HCT116 (cell line): ENCODE measurements around the gene ENDOG. TPM values are rescaled to one million over a fixed set of nuclear protein-coding genes. Genes with fewer than 3 reads are reported as not detected.

Experiments
- ATAC-seq: fragments of 200-7000 bp; cut with Tn5 transposase; 2 replicates; pipeline ENCODE4 v1.9.1; 2020; ENCODE audit warnings: mild to moderate bottlenecking, moderate library complexity
- BruUV-seq: library from RNA; stranded (reverse); fragments of 400-500 nt; replicated peaks from 2 replicates; lab custom pipeline; 2021; lab: Mats Ljungman, UMichigan
- CTCF ChIA-PET: fragments of 300-600 bp; sonication (Branson Sonifier 250); formaldehyde crosslinking; loops from one replicate; lab custom pipeline; 2021; ENCODE audit warnings: antibody characterized with exemption; lab: Charles Lee
- POLR2A ChIA-PET: fragments of 300-600, 350-600 bp; sonication (Branson Sonifier 250); formaldehyde crosslinking; loops from one replicate; lab custom pipeline; 2021; ENCODE audit warnings: antibody characterized with exemption; lab: Charles Lee
- RAD21 ChIA-PET, 2 experiments: fragments of 300-600 bp; sonication (Branson Sonifier 250); formaldehyde crosslinking; loops; one replicate each; lab custom pipeline; 2023; ENCODE audit warnings: low total read pairs in 2 of 2; ENCODE audit not compliant: uncharacterized antibody in 2 of 2, unreplicated experiment in 2 of 2, low non-redundant PET in 1 of 2; lab: Charles Lee
- DNase-seq: peaks from one replicate; pipeline ENCODE4 v3.0.0-alpha.2; 2010; ENCODE audit warnings: low read depth, low spot score
- H2AFZ ChIP-seq: fragments of 200-600 bp; shearing (Covaris generic), sonication (generic); 2 replicates; pipeline ENCODE4 v1.6.1; 2017; ENCODE audit warnings: low read depth, mixed run types, mixed read lengths, antibody characterized with exemption, low read length; ENCODE audit not compliant: poor library complexity, severe bottlenecking
- H3K27ac ChIP-seq: 2 replicates; pipeline ENCODE4 v1.5.1; 2012; ENCODE audit warnings: low read depth, low read length
- H3K27me3 ChIP-seq: fragments of 200-600 bp; sonication (generic); 2 replicates; pipeline ENCODE4 v1.6.1; 2016; ENCODE audit warnings: mixed run types, low read length, mixed read lengths; ENCODE audit not compliant: insufficient read depth
- H3K36me3 ChIP-seq, 2 experiments: fragments of 200-500 bp in 1 of 2; fragments of 200-600 bp in 1 of 2; sonication (Bioruptor generic) in 1 of 2; sonication (generic) in 1 of 2; 2 replicates each; pipeline versions ENCODE4 v1.5.1 to v1.6.1; 2014 to 2016; ENCODE audit warnings: low read length in 2 of 2, inconsistent platforms in 1 of 2, mixed read lengths in 1 of 2, mixed run types in 1 of 2; ENCODE audit not compliant: insufficient read depth in 2 of 2, control insufficient read depth in 1 of 2
- H3K4me1 ChIP-seq, 2 experiments: fragments of 200-600 bp in 1 of 2; sonication (generic) in 1 of 2; 2 replicates each; pipeline versions ENCODE4 v1.5.1 to v1.6.1; 2012 to 2017; ENCODE audit warnings: low read length in 2 of 2, inconsistent platforms in 1 of 2, mild to moderate bottlenecking in 1 of 2, mixed read lengths in 1 of 2, mixed run types in 1 of 2, moderate library complexity in 1 of 2; ENCODE audit not compliant: insufficient read depth in 2 of 2, control insufficient read depth in 1 of 2
- H3K4me2 ChIP-seq: fragments of 200-600 bp; sonication (generic); 2 replicates; pipeline ENCODE4 v1.6.1; 2017; ENCODE audit warnings: mixed run types, low read length, mixed read lengths
- H3K4me3 ChIP-seq, 2 experiments: fragments of 200-600 bp in 1 of 2; sonication (generic) in 1 of 2; replicated peaks in 1 of 2; 2 replicates each; pipeline ENCODE4 v1.5.1; 2011 to 2016; ENCODE audit warnings: low read length in 2 of 2, control low read depth in 1 of 2, low read depth in 1 of 2, mild to moderate bottlenecking in 1 of 2, mixed read lengths in 1 of 2, mixed run types in 1 of 2
- H3K79me2 ChIP-seq: fragments of 200-600 bp; sonication (generic); 2 replicates; pipeline ENCODE4 v1.6.1; 2017; ENCODE audit warnings: mild to moderate bottlenecking, mixed run types, low read length, moderate library complexity, mixed read lengths; ENCODE audit not compliant: insufficient read depth
- H3K9ac ChIP-seq: fragments of 200-600 bp; sonication (generic); 2 replicates; pipeline ENCODE4 v1.6.1; 2016; ENCODE audit warnings: low read length, mixed read lengths
- H3K9me2 ChIP-seq: fragments of 200-600 bp; sonication (generic), shearing (Covaris generic); 2 replicates; pipeline ENCODE4 v1.6.1; 2017; ENCODE audit warnings: mixed run types, mild to moderate bottlenecking, moderate library complexity; ENCODE audit not compliant: insufficient read depth
- H3K9me3 ChIP-seq, 2 experiments: fragments of 200-500 bp in 1 of 2; fragments of 200-600 bp in 1 of 2; sonication (Bioruptor generic) in 1 of 2; sonication (generic) in 1 of 2; 2 replicates each; pipeline ENCODE4 v1.6.1; 2014 to 2017; ENCODE audit warnings: low read length in 2 of 2, mixed read lengths in 2 of 2, inconsistent platforms in 1 of 2, low read depth in 1 of 2, mild to moderate bottlenecking in 1 of 2, mixed run types in 1 of 2, moderate library complexity in 1 of 2; ENCODE audit not compliant: control insufficient read depth in 1 of 2, insufficient read depth in 1 of 2
- H4K20me1 ChIP-seq: fragments of 200-600 bp; sonication (generic), shearing (Covaris generic); 2 replicates; pipeline ENCODE4 v1.6.1; 2017; ENCODE audit warnings: mixed run types, mild to moderate bottlenecking, moderate library complexity; ENCODE audit not compliant: insufficient read depth
- ATF3 ChIP-seq: IDR thresholded peaks from 2 replicates; pipeline ENCODE4 v1.6.1; 2012
- EGR1 ChIP-seq: IDR thresholded peaks from 2 replicates; pipeline ENCODE4 v1.6.1; 2012; ENCODE audit warnings: low read depth
- EZH2 ChIP-seq: fragments of 200-600 bp; sonication (generic); IDR thresholded peaks from 2 replicates; pipeline ENCODE4 v1.6.1; 2017; ENCODE audit warnings: antibody characterized with exemption, mixed run types
- EZH2phosphoT487 ChIP-seq: fragments of 200-600 bp; IDR thresholded peaks from 2 replicates; pipeline ENCODE4 v1.6.1; 2018; ENCODE audit warnings: antibody characterized with exemption, borderline replicate concordance
- JUND ChIP-seq: IDR thresholded peaks from 2 replicates; pipeline ENCODE4 v1.6.1; 2012
- MAX ChIP-seq: IDR thresholded peaks from 2 replicates; pipeline ENCODE4 v1.6.1; 2012
- POLR2A ChIP-seq: IDR thresholded peaks from 2 replicates; pipeline ENCODE4 v1.7.0; 2011; ENCODE audit warnings: borderline replicate concordance; ENCODE audit not compliant: insufficient read depth, insufficient read length; ENCODE audit errors: extremely low read depth
- POLR2AphosphoS5 ChIP-seq: IDR thresholded peaks from 2 replicates; pipeline ENCODE4 v1.6.1; 2011; ENCODE audit warnings: mild to moderate bottlenecking, low read depth, low read length, moderate library complexity
- RAD21 ChIP-seq: IDR thresholded peaks from 2 replicates; pipeline ENCODE4 v1.6.1; 2012; ENCODE audit warnings: low read depth, mild to moderate bottlenecking
- REST ChIP-seq: IDR thresholded peaks from 2 replicates; pipeline ENCODE4 v1.6.1; 2012; ENCODE audit warnings: low read depth
- SIN3A ChIP-seq: IDR thresholded peaks from 2 replicates; pipeline ENCODE4 v1.6.1; 2012; ENCODE audit warnings: low read depth
- SRF ChIP-seq: IDR thresholded peaks from 2 replicates; pipeline ENCODE4 v1.6.1; 2012; ENCODE audit warnings: low read depth
- YY1 ChIP-seq: IDR thresholded peaks from 2 replicates; pipeline ENCODE4 v1.6.1; 2011; ENCODE audit warnings: low read length, low read depth, moderate library complexity, mild to moderate bottlenecking; ENCODE audit not compliant: insufficient replicate concordance; ENCODE audit errors: extremely low read depth
- ZNF274 ChIP-seq: fragments of 200-500 bp; sonication (Bioruptor generic); IDR thresholded peaks from 2 replicates; pipeline ENCODE4 v1.6.1; 2014; ENCODE audit warnings: mild to moderate bottlenecking, low read depth, low read length, inconsistent platforms
- intact Hi-C: fragments of 100-400 bp; cut with micrococcal nuclease; formaldehyde crosslinking; loops from 2 replicates; pipeline ENCODE4 v1.10.0; 2022
- total RNA-seq: library from RNA; stranded (reverse); gene quantifications from one replicate; pipeline ENCODE4 v1.2.1, GENCODE V29; 2021; ENCODE audit not compliant: unreplicated experiment

ENDOG gene
- total RNA-seq, 1 experiment from 2014 or later, result 27.2 TPM

- ChIA-PET POLR2A (no interaction called here), RAD21 (no interaction called here)
- H3K79me2 ChIP-seq, result no peaks in the 10 kb centered on the region
- no peak for DNase-seq
- no peak overlapping the region for H2AFZ ChIP-seq
- no peaks in the 10 kb centered on the region for H3K27me3 ChIP-seq
- no peak overlapping the region for H3K4me3 ChIP-seq
- BruUV-seq, result no TSS peak
- H3K36me3 ChIP-seq, result no peaks in the 10 kb centered on the region
- peaks cover 11 to 23% of the 10 kb centered on the region in 2 experiments; a peak in 3 of 4 replicates for H3K4me1 ChIP-seq
- H3K9ac ChIP-seq, result no peak overlapping the region
- intact Hi-C loops, result no loop called here
- no peaks in the 10 kb centered on the region for H4K20me1 ChIP-seq
- H3K9me2 ChIP-seq, result no peaks in the 10 kb centered on the region
- TF ChIP-seq REST, result no peak
- TF ChIP-seq YY1, result no peak
- TF ChIP-seq JUND, result no peak
- TF ChIP-seq EGR1, result no peak
- no peak for TF ChIP-seq EZH2
- TF ChIP-seq ATF3, result no peak
- no peak for TF ChIP-seq RAD21
- no peak for TF ChIP-seq ZNF274
- TF ChIP-seq SRF, result no peak
- TF ChIP-seq POLR2AphosphoS5, result no peak
- TF ChIP-seq POLR2A, result no peak
- TF ChIP-seq MAX, result no peak
- no peak for TF ChIP-seq EZH2phosphoT487
- no peak for TF ChIP-seq SIN3A
- TF ChIP-seq, all 23 proteins: peak for 0
- ATAC-seq, result no peak
- CTCF ChIA-PET, result no interaction called here
- H3K9me3 ChIP-seq, result no peaks in the 10 kb centered on the region
- H3K4me2 ChIP-seq, result no peak overlapping the region
- H3K27ac ChIP-seq, result no peak overlapping the region
Observed at GRCh38 chr9:128768606-128769005, 49.7 kb upstream of the ENDOG start.
